NCI-H526 treated with DMSO at 0.1 percent for 48 hours (cell line): ENCODE results near the gene CCDC57.
A peak's percentile ranks its signal among the peaks of the same experiment; 100 is the strongest.
"Not testable (repeated sequence)": the region's sequence is repeated elsewhere in the genome, so short reads cannot be mapped to it uniquely, and the experiment has no call there.

Experiments used
- DNase-seq: peaks from one replicate; lab custom pipeline; 2025; lab: John Stamatoyannopoulos, UW

The CCDC57 gene

GRCh38 chr17:82212331-82213250 lies at the start of gene CCDC57:
Gene CCDC57, minus strand, starts transcription at chr17:82212842. Its CDS starts 10,898 bp downstream, at chr17:82201944.
- peak; percentile 21 for DNase-seq

GRCh38 chr17:82262344-82262743 lies 49.7 kb upstream of the CCDC57 start:
- no peak for DNase-seq

GRCh38 chr17:82259972-82260961 lies 47.6 kb upstream of the CCDC57 start:
- not testable (repeated sequence) for DNase-seq

- no peak for DNase-seq
These were observed 45.9 kb upstream of the CCDC57 start for GRCh38 chr17:82258555-82258954.

GRCh38 chr17:82257473-82257872 lies 44.8 kb upstream of the CCDC57 start:
- no peak for DNase-seq

GRCh38 chr17:82256242-82256885 lies 43.7 kb upstream of the CCDC57 start:
- no peak for DNase-seq

- DNase-seq = no peak
These were observed 42.8 kb upstream of the CCDC57 start for GRCh38 chr17:82255402-82255972.

- DNase-seq = not testable (repeated sequence)
These were observed 42.1 kb upstream of the CCDC57 start for GRCh38 chr17:82254746-82255145.

GRCh38 chr17:82254096-82254495 lies 41.5 kb upstream of the CCDC57 start:
- DNase-seq = not testable (repeated sequence)

GRCh38 chr17:82253179-82253544 lies 40.5 kb upstream of the CCDC57 start:
- DNase-seq = no peak

GRCh38 chr17:82252511-82253178 lies 40.0 kb upstream of the CCDC57 start:
- DNase-seq = no peak

GRCh38 chr17:82250868-82251500 lies 38.3 kb upstream of the CCDC57 start:
- DNase-seq = no peak

- DNase-seq = no peak
These were observed 37.4 kb upstream of the CCDC57 start for GRCh38 chr17:82249896-82250581.

GRCh38 chr17:82248815-82249674 lies 36.4 kb upstream of the CCDC57 start:
- DNase-seq = no peak

GRCh38 chr17:82247856-82248671 lies 35.4 kb upstream of the CCDC57 start:
- DNase-seq = no peak

- no peak for DNase-seq
These were observed 34.7 kb upstream of the CCDC57 start for GRCh38 chr17:82247182-82247823.

GRCh38 chr17:82246365-82247181 lies 33.9 kb upstream of the CCDC57 start:
- no peak for DNase-seq
